OCI-LY3 (cell line): ENCODE data around the gene MTOR.

ENCODE experiments used
- H2AFZ ChIP-seq: fragments of 200-600, 300-600 bp; shearing (Covaris generic); 2 replicates; pipeline ENCODE4 v1.6.0; 2014; ENCODE audit warnings: antibody characterized with exemption, low read depth, low read length
- H3K27ac ChIP-seq: fragments of 200-600, 300-600 bp; sonication (generic); 2 replicates; pipeline ENCODE4 v1.5.1; 2014; ENCODE audit warnings: mild to moderate bottlenecking, low read length, moderate library complexity, mixed read lengths
- H3K27me3 ChIP-seq: fragments of 200-600, 300-600 bp; sonication (generic); 2 replicates; pipeline ENCODE4 v1.6.1; 2014; ENCODE audit warnings: low read depth, low read length, mixed read lengths
- H3K36me3 ChIP-seq: fragments of 200-600, 300-600 bp; sonication (generic); replicated peaks from 2 replicates; pipeline ENCODE3; 2014; ENCODE audit warnings: low read depth, low read length, mixed read lengths
- H3K4me1 ChIP-seq: fragments of 300-600, 200-600 bp; sonication (generic); 2 replicates; pipeline ENCODE4 v1.6.1; 2014; ENCODE audit warnings: low read length, mixed read lengths
- H3K4me2 ChIP-seq: fragments of 200-600, 300-600 bp; sonication (generic); 2 replicates; pipeline ENCODE4 v1.6.1; 2014; ENCODE audit warnings: low read length, mixed read lengths
- H3K4me3 ChIP-seq: fragments of 300-600, 200-600 bp; sonication (generic); 2 replicates; pipeline ENCODE4 v1.5.1; 2014; ENCODE audit warnings: antibody characterized with exemption, mild to moderate bottlenecking, low read length, moderate library complexity
- H3K79me2 ChIP-seq: fragments of 300-600, 200-600 bp; shearing (Covaris generic); 2 replicates; pipeline ENCODE4 v1.6.1; 2014; ENCODE audit warnings: mild to moderate bottlenecking, low read length, mixed read lengths
- H3K9ac ChIP-seq: fragments of 300-600, 200-600 bp; shearing (Covaris generic); 2 replicates; pipeline ENCODE4 v1.6.0; 2014; ENCODE audit warnings: mild to moderate bottlenecking, low read length, moderate library complexity
- H3K9me3 ChIP-seq: fragments of 200-600, 300-600 bp; shearing (Covaris generic); 2 replicates; pipeline ENCODE4 v1.6.1; 2014; ENCODE audit warnings: low read length, mixed read lengths; ENCODE audit not compliant: insufficient read depth
- H4K20me1 ChIP-seq: fragments of 200-600, 300-600 bp; sonication (generic); 2 replicates; pipeline ENCODE4 v1.6.1; 2016; ENCODE audit warnings: low read length, mixed read lengths; ENCODE audit not compliant: insufficient read depth
- EZH2phosphoT487 ChIP-seq: fragments of 200-600 bp; shearing (Covaris generic); IDR thresholded peaks from 2 replicates; pipeline ENCODE4 v1.6.1; 2018; ENCODE audit warnings: antibody characterized with exemption, mixed run types, low read depth
- TF ChIP-seq, protein P1 (sequence below): fragments of 200-600, 300-600 bp; sonication (generic); IDR thresholded peaks from 2 replicates; pipeline ENCODE4 v1.5.1; 2014; ENCODE audit warnings: antibody characterized with exemption, low read length, low read depth

The MTOR gene

DNA sequence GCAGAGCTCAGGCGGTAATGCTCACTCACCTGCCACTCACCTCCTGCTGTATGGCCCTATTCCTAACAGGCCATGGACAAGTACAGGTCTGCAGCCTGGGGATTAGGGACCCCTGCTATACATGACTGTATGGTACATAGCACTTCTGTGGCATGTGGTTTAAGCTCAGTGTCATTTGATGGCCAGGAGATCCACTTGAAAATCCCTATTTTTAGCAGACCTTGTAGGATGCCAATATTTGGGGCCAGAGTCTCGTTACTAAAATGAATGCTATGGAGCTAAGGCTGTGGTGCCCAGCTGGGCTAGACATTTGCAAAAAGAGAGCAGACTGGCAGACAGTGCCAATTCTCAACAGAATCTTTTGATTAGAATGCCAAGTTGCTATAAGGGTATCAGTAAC lies 74.9 kb downstream of the MTOR start:
- no peaks in the 10 kb centered on the region for H3K36me3 ChIP-seq
- TF ChIP-seq, protein P1, sequence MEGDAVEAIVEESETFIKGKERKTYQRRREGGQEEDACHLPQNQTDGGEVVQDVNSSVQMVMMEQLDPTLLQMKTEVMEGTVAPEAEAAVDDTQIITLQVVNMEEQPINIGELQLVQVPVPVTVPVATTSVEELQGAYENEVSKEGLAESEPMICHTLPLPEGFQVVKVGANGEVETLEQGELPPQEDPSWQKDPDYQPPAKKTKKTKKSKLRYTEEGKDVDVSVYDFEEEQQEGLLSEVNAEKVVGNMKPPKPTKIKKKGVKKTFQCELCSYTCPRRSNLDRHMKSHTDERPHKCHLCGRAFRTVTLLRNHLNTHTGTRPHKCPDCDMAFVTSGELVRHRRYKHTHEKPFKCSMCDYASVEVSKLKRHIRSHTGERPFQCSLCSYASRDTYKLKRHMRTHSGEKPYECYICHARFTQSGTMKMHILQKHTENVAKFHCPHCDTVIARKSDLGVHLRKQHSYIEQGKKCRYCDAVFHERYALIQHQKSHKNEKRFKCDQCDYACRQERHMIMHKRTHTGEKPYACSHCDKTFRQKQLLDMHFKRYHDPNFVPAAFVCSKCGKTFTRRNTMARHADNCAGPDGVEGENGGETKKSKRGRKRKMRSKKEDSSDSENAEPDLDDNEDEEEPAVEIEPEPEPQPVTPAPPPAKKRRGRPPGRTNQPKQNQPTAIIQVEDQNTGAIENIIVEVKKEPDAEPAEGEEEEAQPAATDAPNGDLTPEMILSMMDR, result no peak
- TF ChIP-seq EZH2phosphoT487, result no peak

DNA sequence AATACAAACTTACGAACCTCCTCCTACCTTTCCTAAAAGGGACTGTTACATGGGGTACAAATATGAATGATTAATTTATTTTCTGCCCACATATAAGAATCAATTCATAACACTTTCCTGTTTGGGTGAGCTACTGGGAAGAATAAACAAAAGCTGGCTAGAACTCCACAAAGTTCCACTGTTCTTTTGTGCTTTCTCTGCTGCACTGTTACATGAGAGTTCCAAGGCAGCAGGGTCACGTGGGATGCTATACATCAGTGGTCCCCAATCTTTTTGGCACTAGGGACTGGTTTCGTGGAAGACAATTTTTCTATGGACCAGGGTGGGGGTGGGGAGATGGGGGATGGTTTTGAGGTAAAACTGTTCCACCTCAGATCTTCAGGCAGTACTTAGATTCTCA lies 75.4 kb downstream of the MTOR start:
- no peaks in the 10 kb centered on the region for H3K79me2 ChIP-seq
- H2AFZ ChIP-seq, result no peak overlapping the region
- no peak overlapping the region for H3K9ac ChIP-seq
- no peaks in the 10 kb centered on the region for H4K20me1 ChIP-seq
- H3K4me3 ChIP-seq, result no peak overlapping the region
- no peaks in the 10 kb centered on the region for H3K4me1 ChIP-seq
- no peaks in the 10 kb centered on the region for H3K27me3 ChIP-seq
- no peak for TF ChIP-seq EZH2phosphoT487
- TF ChIP-seq, protein P1, result no peak
- H3K9me3 ChIP-seq, result no peaks in the 10 kb centered on the region
- H3K4me2 ChIP-seq, result no peak overlapping the region
- no peaks in the 10 kb centered on the region for H3K36me3 ChIP-seq
- H3K27ac ChIP-seq, result no peak overlapping the region

More for the DNA sequence above, 74.9 kb downstream of the MTOR start:
- Histone ChIP-seq H2AFZ (no peak overlapping the region), H3K4me1 (no peaks in the 10 kb centered on the region), H3K4me3 (no peak overlapping the region), H3K9ac (no peak overlapping the region), H3K79me2 (no peaks in the 10 kb centered on the region), H4K20me1 (no peaks in the 10 kb centered on the region), H3K9me3 (no peaks in the 10 kb centered on the region), H3K27me3 (no peaks in the 10 kb centered on the region), H3K4me2 (no peak overlapping the region), H3K27ac (no peak overlapping the region)

DNA sequence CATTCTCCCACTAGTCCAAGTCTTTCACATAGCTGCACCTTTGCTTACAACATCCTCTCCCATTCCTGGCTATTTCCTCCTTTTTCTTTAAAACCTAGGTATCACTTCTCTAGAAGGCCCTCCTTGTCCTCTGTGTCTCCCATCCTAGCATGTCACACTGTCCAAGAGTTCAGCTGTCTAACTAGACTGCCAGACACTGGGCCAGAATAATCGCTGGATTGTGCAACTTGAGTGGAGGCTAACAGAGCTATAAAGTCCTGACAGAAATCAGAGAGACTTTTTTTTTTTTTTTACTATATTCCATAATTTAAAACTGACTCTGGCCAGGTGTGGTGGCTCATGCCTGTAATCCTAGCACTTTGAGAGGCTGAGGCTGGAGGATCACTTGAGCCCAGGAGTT lies 77.4 kb downstream of the MTOR start:
- Histone ChIP-seq H3K4me2 (no peak overlapping the region), H3K4me1 (no peaks in the 10 kb centered on the region), H4K20me1 (no peaks in the 10 kb centered on the region), H3K79me2 (no peaks in the 10 kb centered on the region), H2AFZ (no peak overlapping the region), H3K27me3 (no peaks in the 10 kb centered on the region), H3K27ac (no peak overlapping the region), H3K9me3 (no peaks in the 10 kb centered on the region), H3K36me3 (no peaks in the 10 kb centered on the region), H3K9ac (no peak overlapping the region), H3K4me3 (no peak overlapping the region)
- TF ChIP-seq, protein P1, result no peak

DNA sequence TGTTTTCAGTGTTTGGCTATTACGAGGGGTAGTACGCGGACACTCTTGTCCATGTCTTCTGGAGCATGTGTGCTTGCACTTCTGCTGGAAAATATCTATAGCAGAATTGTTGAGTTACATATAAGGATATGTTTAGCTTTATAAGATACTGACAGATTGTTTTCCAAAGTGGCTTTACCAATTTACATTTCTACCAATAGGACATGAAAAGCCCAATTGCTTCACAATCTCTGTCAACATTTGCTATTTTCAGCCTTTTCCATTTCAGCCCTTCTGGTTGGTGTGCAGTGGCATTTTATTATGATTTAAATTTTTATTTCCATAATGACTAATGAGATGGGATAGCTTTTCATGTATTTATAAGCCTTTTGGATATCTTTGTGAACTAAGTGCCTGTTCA lies 79.5 kb downstream of the MTOR start:
- Histone ChIP-seq H2AFZ (no peak overlapping the region), H3K9ac (no peak overlapping the region), H3K27ac (no peak overlapping the region), H4K20me1 (no peaks in the 10 kb centered on the region), H3K4me3 (no peak overlapping the region), H3K27me3 (no peaks in the 10 kb centered on the region), H3K79me2 (no peaks in the 10 kb centered on the region), H3K4me2 (no peak overlapping the region), H3K4me1 (no peaks in the 10 kb centered on the region), H3K36me3 (no peaks in the 10 kb centered on the region), H3K9me3 (no peaks in the 10 kb centered on the region)
- TF ChIP-seq, protein P1, result no peak
- TF ChIP-seq EZH2phosphoT487, result no peak
